ENCODE results near the gene PANX2. TPM values are rescaled to one million over a fixed set of nuclear protein-coding genes. Genes with fewer than 3 reads are reported as not detected.
"Not testable (repeated sequence)": the region's sequence is repeated elsewhere in the genome, so short reads cannot be mapped to it uniquely, and the experiment has no call there.

Gene PANX2
- total RNA-seq, 3 donors from 2014 or later: 0.64 to 2.0 (median 1.8) TPM

GRCh38 chr22:50129121-50129736 lies 41.3 kb upstream of the PANX2 start:
- intact Hi-C loops (cut with DNase I; ENCODE audit: low total_unique reads): no loop called here
- TF ChIP-seq POLR2A (IDR thresholded peaks at IDR 0.05) (no peak), CTCF (IDR thresholded peaks at IDR 0.05) (no peak), POLR2AphosphoS5 (IDR thresholded peaks at IDR 0.05) (no peak)
- H3K36me3 ChIP-seq: no peaks in the 10 kb centered on the region
- no peaks in the 10 kb centered on the region for H3K27me3 ChIP-seq
- H3K4me3 ChIP-seq: no peak overlapping the region
- no peak for DNase-seq (ENCODE audit: low spot score in 2 of 2)
- no peaks in the 10 kb centered on the region for H3K4me1 ChIP-seq
- H3K9me3 ChIP-seq: no peaks in the 10 kb centered on the region
- no peak overlapping the region for H3K27ac ChIP-seq

- TF ChIP-seq CTCF (IDR thresholded peaks at IDR 0.05) (no peak), POLR2A (IDR thresholded peaks at IDR 0.05) (no peak), POLR2AphosphoS5 (IDR thresholded peaks at IDR 0.05) (no peak)
- DNase-seq (ENCODE audit: low spot score in 2 of 2): no peak
- H3K9me3 ChIP-seq: no peaks in the 10 kb centered on the region
- H3K36me3 ChIP-seq: no peaks in the 10 kb centered on the region
- no peak overlapping the region for H3K4me3 ChIP-seq
- H3K27ac ChIP-seq: no peak overlapping the region
- no peaks in the 10 kb centered on the region for H3K4me1 ChIP-seq
- no peaks in the 10 kb centered on the region for H3K27me3 ChIP-seq
- intact Hi-C loops (cut with DNase I; ENCODE audit: low total_unique reads): no loop called here
Observed at GRCh38 chr22:50131894-50132293, 38.6 kb upstream of the PANX2 start.

GRCh38 chr22:50134481-50134880 lies 36.0 kb upstream of the PANX2 start:
- H3K27me3 ChIP-seq: no peaks in the 10 kb centered on the region

GRCh38 chr22:50136581-50137015 lies 33.9 kb upstream of the PANX2 start:
- H3K4me1 ChIP-seq: no peaks in the 10 kb centered on the region
- H3K27ac ChIP-seq: no peak overlapping the region
- TF ChIP-seq POLR2AphosphoS5 (IDR thresholded peaks at IDR 0.05): no peak
- TF ChIP-seq POLR2A (IDR thresholded peaks at IDR 0.05): no peak
- no peak for TF ChIP-seq CTCF (IDR thresholded peaks at IDR 0.05)
- intact Hi-C loops (cut with DNase I; ENCODE audit: low total_unique reads): no loop called here
- no peak overlapping the region for H3K4me3 ChIP-seq
- no peaks in the 10 kb centered on the region for H3K36me3 ChIP-seq
- no peak for DNase-seq (ENCODE audit: low spot score in 2 of 2)
- no peaks in the 10 kb centered on the region for H3K27me3 ChIP-seq
- H3K9me3 ChIP-seq: no peaks in the 10 kb centered on the region

More at GRCh38 chr22:50134481-50134880, 36.0 kb upstream of the PANX2 start:
- no peaks in the 10 kb centered on the region for H3K4me1 ChIP-seq
- DNase-seq (ENCODE audit: low spot score in 2 of 2): no peak
- H3K36me3 ChIP-seq: no peaks in the 10 kb centered on the region
- intact Hi-C loops (cut with DNase I; ENCODE audit: low total_unique reads): no loop called here
- H3K4me3 ChIP-seq: no peak overlapping the region
- TF ChIP-seq POLR2A (IDR thresholded peaks at IDR 0.05): no peak
- TF ChIP-seq CTCF (IDR thresholded peaks at IDR 0.05): no peak
- no peak for TF ChIP-seq POLR2AphosphoS5 (IDR thresholded peaks at IDR 0.05)
- H3K27ac ChIP-seq: no peak overlapping the region
- no peaks in the 10 kb centered on the region for H3K9me3 ChIP-seq

- H3K4me1 ChIP-seq; DNase-seq (ENCODE audit: low spot score in 2 of 2); intact Hi-C loops (cut with DNase I; ENCODE audit: low total_unique reads); H3K27ac ChIP-seq; H3K4me3 ChIP-seq; H3K9me3 ChIP-seq; H3K27me3 ChIP-seq; H3K36me3 ChIP-seq: not testable (repeated sequence)
Observed at GRCh38 chr22:50137277-50137676, 33.3 kb upstream of the PANX2 start.

- no peaks in the 10 kb centered on the region for H3K9me3 ChIP-seq
- intact Hi-C loops (cut with DNase I; ENCODE audit: low total_unique reads): no loop called here
Observed at GRCh38 chr22:50138041-50138440, 32.5 kb upstream of the PANX2 start.

More at GRCh38 chr22:50138041-50138440, 32.5 kb upstream of the PANX2 start:
- H3K36me3 ChIP-seq: no peaks in the 10 kb centered on the region
- no peaks in the 10 kb centered on the region for H3K4me1 ChIP-seq
- H3K27me3 ChIP-seq: no peaks in the 10 kb centered on the region
- no peak overlapping the region for H3K4me3 ChIP-seq
- TF ChIP-seq POLR2AphosphoS5 (IDR thresholded peaks at IDR 0.05) (no peak), POLR2A (IDR thresholded peaks at IDR 0.05) (no peak), CTCF (IDR thresholded peaks at IDR 0.05) (no peak)
- no peak overlapping the region for H3K27ac ChIP-seq
- no peak for DNase-seq (ENCODE audit: low spot score in 2 of 2)

All from breast epithelium (tissue), 4 donors.